Loucy (cell line): Measurements from ENCODE around the gene IQCE.
"Not testable (repeated sequence)": the region's sequence is repeated elsewhere in the genome, so short reads cannot be mapped to it uniquely, and the experiment has no call there.

Source experiments
- H2AFZ ChIP-seq: fragments of 200-600 bp; sonication (generic); 2 replicates; pipeline ENCODE4 v1.6.0; 2016; ENCODE audit warnings: antibody characterized with exemption, mild to moderate bottlenecking, low read length, moderate library complexity
- H3F3A ChIP-seq: fragments of 200-600 bp; 2 replicates; pipeline ENCODE4 v1.6.0; 2016; ENCODE audit warnings: antibody characterized with exemption, low read depth, mild to moderate bottlenecking
- H3K27me3 ChIP-seq: fragments of 200-600 bp; sonication (generic); 2 replicates; pipeline ENCODE4 v1.6.1; 2014; ENCODE audit warnings: low read length, mild to moderate bottlenecking; ENCODE audit not compliant: insufficient read depth, poor library complexity, severe bottlenecking
- H3K36me3 ChIP-seq: fragments of 200-600 bp; sonication (generic); 2 replicates; pipeline ENCODE4 v1.6.1; 2016; ENCODE audit warnings: low read length; ENCODE audit not compliant: insufficient read depth
- H3K4me1 ChIP-seq: fragments of 200-600 bp; sonication (generic); 2 replicates; pipeline ENCODE4 v1.5.1; 2014; ENCODE audit warnings: low read length, mild to moderate bottlenecking; ENCODE audit not compliant: insufficient read depth, poor library complexity, severe bottlenecking
- H3K4me2 ChIP-seq: fragments of 200-600 bp; sonication (generic); 2 replicates; pipeline ENCODE4 v1.6.0; 2014; ENCODE audit warnings: antibody characterized with exemption, low read length, low read depth, mild to moderate bottlenecking; ENCODE audit not compliant: poor library complexity, severe bottlenecking
- H3K4me3 ChIP-seq: fragments of 200-600 bp; sonication (generic); 2 replicates; pipeline ENCODE4 v1.5.1; 2014; ENCODE audit warnings: low read length, mild to moderate bottlenecking, mixed read lengths; ENCODE audit not compliant: poor library complexity, severe bottlenecking
- H3K79me2 ChIP-seq: fragments of 200-600 bp; sonication (generic); 2 replicates; pipeline ENCODE4 v1.6.1; 2014; ENCODE audit warnings: low read length; ENCODE audit not compliant: insufficient read depth
- H3K9ac ChIP-seq: fragments of 200-600 bp; sonication (generic); 2 replicates; pipeline ENCODE4 v1.6.0; 2014; ENCODE audit warnings: mild to moderate bottlenecking, low read depth, low read length, moderate library complexity; ENCODE audit not compliant: poor library complexity, severe bottlenecking
- H3K9me2 ChIP-seq: fragments of 200-600 bp; sonication (generic); replicated peaks from 2 replicates; pipeline ENCODE4 v1.6.1; 2016; ENCODE audit warnings: low read depth, low read length, mixed read lengths
- H3K9me3 ChIP-seq: fragments of 200-600 bp; sonication (generic); 2 replicates; pipeline ENCODE4 v1.6.1; 2014; ENCODE audit warnings: mild to moderate bottlenecking, antibody characterized with exemption, low read length, low read depth; ENCODE audit not compliant: insufficient read depth
- H4K20me1 ChIP-seq: fragments of 200-600 bp; sonication (generic); 2 replicates; pipeline ENCODE4 v1.6.0; 2014; ENCODE audit warnings: antibody characterized with exemption, low read length, mild to moderate bottlenecking; ENCODE audit not compliant: insufficient read depth, poor library complexity, severe bottlenecking
- EZH2phosphoT487 ChIP-seq: fragments of 200-600 bp; IDR thresholded peaks from 2 replicates; pipeline ENCODE4 v1.6.1; 2018; ENCODE audit warnings: antibody characterized with exemption, mild to moderate bottlenecking, moderate library complexity, borderline replicate concordance
- TF ChIP-seq, protein P1 (sequence below): fragments of 200-600 bp; sonication (generic); conservative IDR thresholded peaks from 2 replicates; pipeline ENCODE4 v1.5.1; 2014; ENCODE audit warnings: mild to moderate bottlenecking, antibody characterized with exemption, low read length

The IQCE gene

DNA sequence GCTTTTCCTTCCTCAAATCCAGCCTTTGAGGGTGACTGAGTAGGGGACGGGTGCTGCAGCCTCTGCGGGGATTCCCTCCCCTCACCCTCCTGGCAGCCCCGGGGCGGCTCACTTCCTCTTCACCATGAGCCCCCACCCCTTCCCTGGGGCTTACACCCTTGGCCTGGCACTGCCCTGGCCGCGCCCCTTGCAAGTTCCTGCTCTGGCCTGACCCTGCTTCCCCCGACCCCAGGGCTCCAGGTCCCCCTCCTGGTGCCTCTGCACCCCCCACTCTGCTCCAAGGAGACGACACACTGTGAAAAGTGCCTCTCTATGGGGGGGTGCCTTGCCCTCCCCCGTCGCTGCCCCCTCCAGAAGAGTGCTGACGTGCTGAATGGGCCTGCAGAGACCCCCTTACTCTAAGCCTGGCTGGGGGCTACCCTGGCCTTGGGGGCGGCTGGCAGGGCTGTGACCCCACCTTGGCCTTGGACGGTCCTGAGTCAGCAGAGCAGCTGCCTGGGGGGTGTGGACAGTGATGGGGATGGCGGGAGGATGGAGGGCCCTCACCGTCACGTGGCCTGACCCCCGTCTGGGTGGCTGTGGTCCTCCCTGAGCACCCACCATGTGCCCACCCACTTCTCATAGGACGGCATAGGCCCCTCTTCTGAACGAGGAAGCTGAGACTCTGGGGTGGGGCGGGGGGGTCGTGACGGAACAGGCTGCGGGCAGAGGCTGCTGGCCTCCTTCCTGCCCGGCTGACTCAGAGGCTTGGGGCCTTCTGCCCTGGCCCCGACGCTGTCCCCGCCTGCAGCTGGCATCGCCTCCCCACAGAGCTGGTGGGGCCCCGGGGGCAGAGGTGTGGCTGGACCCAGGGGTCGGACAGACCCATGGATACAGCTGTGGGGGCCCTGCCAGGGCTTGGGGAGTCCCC, 29.4 kb upstream of the IQCE start:
- Histone ChIP-seq H2AFZ (no peak overlapping the region; the same call in 1 of the 2 replicates), H4K20me1 (no peaks in the 10 kb centered on the region), H3K9me2 (no peaks in the 10 kb centered on the region), H3K9ac (peak overlapping the region; percentile 72), H3K79me2 (no peaks in the 10 kb centered on the region), H3K27me3 (no peaks in the 10 kb centered on the region), H3F3A (peaks cover 3% of the 10 kb centered on the region; the same call in 1 of the 2 replicates), H3K4me2 (peak overlapping the region; percentile 66), H3K4me3 (peak overlapping the region; percentile 53), H3K36me3 (no peaks in the 10 kb centered on the region), H3K4me1 (peaks cover 26% of the 10 kb centered on the region), H3K9me3 (no peaks in the 10 kb centered on the region)
- no peak for TF ChIP-seq EZH2phosphoT487
- TF ChIP-seq, protein P1, sequence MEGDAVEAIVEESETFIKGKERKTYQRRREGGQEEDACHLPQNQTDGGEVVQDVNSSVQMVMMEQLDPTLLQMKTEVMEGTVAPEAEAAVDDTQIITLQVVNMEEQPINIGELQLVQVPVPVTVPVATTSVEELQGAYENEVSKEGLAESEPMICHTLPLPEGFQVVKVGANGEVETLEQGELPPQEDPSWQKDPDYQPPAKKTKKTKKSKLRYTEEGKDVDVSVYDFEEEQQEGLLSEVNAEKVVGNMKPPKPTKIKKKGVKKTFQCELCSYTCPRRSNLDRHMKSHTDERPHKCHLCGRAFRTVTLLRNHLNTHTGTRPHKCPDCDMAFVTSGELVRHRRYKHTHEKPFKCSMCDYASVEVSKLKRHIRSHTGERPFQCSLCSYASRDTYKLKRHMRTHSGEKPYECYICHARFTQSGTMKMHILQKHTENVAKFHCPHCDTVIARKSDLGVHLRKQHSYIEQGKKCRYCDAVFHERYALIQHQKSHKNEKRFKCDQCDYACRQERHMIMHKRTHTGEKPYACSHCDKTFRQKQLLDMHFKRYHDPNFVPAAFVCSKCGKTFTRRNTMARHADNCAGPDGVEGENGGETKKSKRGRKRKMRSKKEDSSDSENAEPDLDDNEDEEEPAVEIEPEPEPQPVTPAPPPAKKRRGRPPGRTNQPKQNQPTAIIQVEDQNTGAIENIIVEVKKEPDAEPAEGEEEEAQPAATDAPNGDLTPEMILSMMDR = no peak

DNA sequence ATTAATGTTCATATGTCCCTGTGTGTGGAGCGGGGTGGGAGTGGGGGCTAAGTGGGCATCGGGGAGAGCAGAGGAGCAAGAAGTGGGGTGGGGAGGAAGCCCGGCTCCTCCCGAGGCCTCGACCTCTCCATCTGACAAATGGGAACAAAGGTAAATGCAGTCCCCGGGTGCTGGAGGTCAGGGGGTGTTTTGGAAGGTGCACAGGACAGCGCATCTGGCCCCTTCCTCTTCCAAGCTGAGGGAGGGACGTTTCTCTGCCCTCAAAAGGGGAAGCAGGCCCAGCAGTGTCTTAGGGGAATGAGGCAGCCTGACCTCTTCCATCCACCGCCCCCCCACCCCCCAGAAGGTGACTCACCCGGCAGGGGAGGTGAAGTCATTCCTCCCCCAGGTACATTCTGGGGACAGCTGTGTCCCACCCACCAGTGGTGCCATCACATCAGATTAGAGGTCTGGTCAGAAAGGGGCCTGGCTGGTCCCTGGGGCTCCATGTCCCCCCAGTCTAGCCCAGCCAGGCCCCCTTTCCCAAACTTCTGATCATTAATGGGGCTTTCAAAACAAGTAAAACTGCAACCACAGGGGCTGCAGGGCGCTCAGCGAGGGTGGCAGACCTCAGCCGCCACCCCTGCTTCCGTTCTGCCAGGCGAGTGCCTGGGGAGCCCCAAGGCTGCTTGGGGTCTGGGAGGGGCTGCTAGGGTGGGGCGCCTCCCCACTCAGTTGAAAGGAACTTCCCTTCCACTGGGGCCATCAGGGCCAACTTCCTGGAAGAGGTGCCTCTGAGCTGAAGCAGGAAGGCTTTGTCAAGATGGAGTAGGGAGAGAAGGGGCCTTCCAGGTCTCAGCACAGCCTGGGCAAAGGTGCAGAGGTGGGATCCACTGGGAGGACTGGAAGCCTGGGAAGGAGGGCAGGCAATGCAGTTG, 28.4 kb upstream of the IQCE start:
- H3K9ac ChIP-seq = peak overlapping the region; percentile 72
- H3K27me3 ChIP-seq = no peaks in the 10 kb centered on the region
- H3K4me1 ChIP-seq = peaks cover 25% of the 10 kb centered on the region
- H3K79me2 ChIP-seq = no peaks in the 10 kb centered on the region
- H3K4me3 ChIP-seq = peak overlapping the region; percentile 39
- 0 out of 2 replicates have a peak overlapping the region, but pooled peaks have one; percentile 37 for H2AFZ ChIP-seq
- TF ChIP-seq, protein P1 = no peak
- TF ChIP-seq EZH2phosphoT487 = no peak
- H3F3A ChIP-seq = peaks cover 3% of the 10 kb centered on the region; the same call in 1 of the 2 replicates
- no peaks in the 10 kb centered on the region for H3K9me3 ChIP-seq
- peak overlapping the region; percentile 66 for H3K4me2 ChIP-seq
- no peaks in the 10 kb centered on the region for H4K20me1 ChIP-seq
- H3K9me2 ChIP-seq = no peaks in the 10 kb centered on the region
- H3K36me3 ChIP-seq = no peaks in the 10 kb centered on the region

DNA sequence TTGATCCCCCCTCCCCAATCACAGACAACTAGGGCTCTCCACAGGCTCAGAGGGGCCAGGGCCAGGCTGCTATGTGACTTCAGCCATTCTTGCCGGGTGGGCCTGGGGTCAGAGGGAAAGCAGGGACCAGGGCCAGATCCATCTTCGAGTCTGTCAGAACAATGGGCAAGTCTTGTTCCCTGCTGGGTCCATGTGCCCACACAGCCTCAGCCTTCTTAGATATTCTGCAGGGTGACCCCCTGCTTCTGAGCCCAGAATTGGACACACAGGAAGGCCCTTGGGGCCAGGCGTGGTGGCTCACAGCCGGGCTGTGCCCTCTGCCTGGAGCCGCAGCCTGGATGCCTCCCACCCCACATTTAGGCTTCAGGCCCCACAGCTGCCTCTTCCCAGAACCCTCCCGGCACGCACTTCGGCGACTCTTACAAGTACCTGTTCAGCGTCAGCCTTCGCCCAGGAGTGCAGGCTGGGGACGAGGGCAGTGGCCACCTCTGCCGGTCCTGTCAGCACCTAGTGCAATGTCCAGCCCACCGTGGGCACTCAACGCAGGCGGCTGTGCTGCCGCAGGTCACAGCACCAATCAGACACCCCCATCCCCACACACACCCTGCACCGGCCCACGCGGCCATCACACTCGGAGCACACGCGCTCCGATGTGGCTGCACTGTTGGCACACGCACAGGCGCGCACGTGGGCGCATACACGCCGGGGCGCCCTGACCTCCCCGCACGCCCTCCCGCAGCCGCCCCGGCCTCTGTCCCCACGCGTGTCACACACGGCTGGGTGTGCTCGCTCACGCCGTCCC, 27.6 kb upstream of the IQCE start:
- not testable (repeated sequence) for H3K9me3 ChIP-seq, H4K20me1 ChIP-seq, H3F3A ChIP-seq, H3K36me3 ChIP-seq, H3K9me2 ChIP-seq, H3K27me3 ChIP-seq, H3K79me2 ChIP-seq
- peaks cover 25% of the 10 kb centered on the region for H3K4me1 ChIP-seq
- H3K4me3 ChIP-seq = peak overlapping the region; percentile 39
- peak overlapping the region; percentile 66 for H3K4me2 ChIP-seq
- H3K9ac ChIP-seq = peak overlapping the region; percentile 72
- 0 out of 2 replicates have a peak overlapping the region, but pooled peaks have one; percentile 37 for H2AFZ ChIP-seq

DNA sequence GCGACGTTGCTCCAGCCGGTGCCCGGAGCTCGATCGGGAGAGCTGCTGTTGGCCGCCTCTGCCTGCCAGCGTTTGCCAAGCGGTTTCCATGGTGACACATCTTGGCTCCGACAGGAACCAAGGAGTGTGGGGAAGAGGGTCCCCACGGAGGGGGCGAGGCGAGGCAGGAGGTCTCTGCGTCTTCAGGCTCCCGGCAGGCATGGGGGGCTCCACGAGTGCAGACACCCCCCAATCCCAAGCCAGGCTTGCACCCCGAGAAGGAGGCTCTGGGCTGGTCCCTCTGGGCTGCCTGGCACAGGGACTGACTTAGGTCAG, 27.0 kb upstream of the IQCE start:
- not testable (repeated sequence) for H3K79me2 ChIP-seq, H4K20me1 ChIP-seq, H2AFZ ChIP-seq, H3F3A ChIP-seq, H3K9ac ChIP-seq, H3K4me2 ChIP-seq, H3K4me3 ChIP-seq, H3K27me3 ChIP-seq, H3K9me2 ChIP-seq, H3K9me3 ChIP-seq, H3K36me3 ChIP-seq
- H3K4me1 ChIP-seq = peaks cover 25% of the 10 kb centered on the region

DNA sequence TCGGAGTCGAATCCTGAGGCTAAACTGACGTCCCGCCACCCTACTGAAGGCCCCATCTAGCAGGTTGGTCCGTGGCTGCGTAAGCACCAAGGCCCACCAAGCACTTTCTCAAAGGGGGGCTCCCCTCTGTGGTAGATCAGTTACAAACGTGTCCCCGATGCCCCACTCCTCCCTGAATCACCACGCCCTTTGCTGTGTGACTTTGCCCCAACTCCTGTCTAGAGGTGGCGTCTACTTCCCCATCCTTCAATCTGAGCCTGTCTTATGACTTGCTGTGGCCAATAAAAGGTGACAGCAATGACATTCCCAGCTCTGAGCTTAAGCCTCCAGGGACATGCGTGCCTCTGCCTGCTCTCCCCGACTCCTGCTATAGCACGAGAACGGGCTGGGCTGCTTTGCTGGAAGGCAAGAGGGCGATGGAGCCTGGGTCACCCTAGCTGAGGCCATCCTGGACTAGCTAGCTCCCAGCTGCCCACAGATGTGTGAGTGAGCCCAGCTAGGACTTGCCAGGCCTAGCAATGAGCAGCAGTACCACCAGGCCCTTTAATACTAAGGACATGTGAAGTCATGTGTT, 26.5 kb upstream of the IQCE start:
- not testable (repeated sequence) for H3K4me2 ChIP-seq, H3F3A ChIP-seq
- peaks cover 25% of the 10 kb centered on the region for H3K4me1 ChIP-seq

More for the DNA sequence above, 26.5 kb upstream of the IQCE start:
- H3K9me3 ChIP-seq, H3K27me3 ChIP-seq, H3K36me3 ChIP-seq, H3K9me2 ChIP-seq, H4K20me1 ChIP-seq, H2AFZ ChIP-seq, H3K4me3 ChIP-seq, H3K79me2 ChIP-seq, H3K9ac ChIP-seq: not testable (repeated sequence)
